Skeletal muscle tissue (tissue), 4 donors: ENCODE measurements around the gene AFDN. TPM values are rescaled to one million over a fixed set of nuclear protein-coding genes. Genes with fewer than 3 reads are reported as not detected.

Source experiments
- H3K27ac ChIP-seq: one replicate; pipeline ENCODE4 v1.7.0; 2013; ENCODE audit warnings: mild to moderate bottlenecking, low read depth, low read length, inconsistent platforms
- H3K27me3 ChIP-seq, 3 donors: one replicate each; pipeline ENCODE4 v1.7.0; 2013; ENCODE audit warnings: low read length in 3 of 3; ENCODE audit not compliant: control insufficient read depth in 3 of 3, insufficient read depth in 3 of 3
- H3K36me3 ChIP-seq, 3 donors: one replicate each; pipeline ENCODE4 v1.7.0; 2013; ENCODE audit warnings: low read length in 3 of 3; ENCODE audit not compliant: control insufficient read depth in 3 of 3, insufficient read depth in 3 of 3
- H3K4me1 ChIP-seq, 3 donors: one replicate each; pipeline ENCODE4 v1.7.0; 2013; ENCODE audit warnings: low read length in 3 of 3, mild to moderate bottlenecking in 3 of 3; ENCODE audit not compliant: control insufficient read depth in 3 of 3, insufficient read depth in 3 of 3
- H3K4me3 ChIP-seq, 3 donors: one replicate each; pipeline ENCODE4 v1.7.0; 2013; ENCODE audit warnings: low read length in 3 of 3
- H3K9ac ChIP-seq, 3 donors: one replicate each; pipeline ENCODE4 v1.7.0; 2013; ENCODE audit warnings: low read length in 3 of 3, mild to moderate bottlenecking in 3 of 3, moderate library complexity in 2 of 3, low read depth in 1 of 3
- H3K9me3 ChIP-seq, 3 donors: one replicate each; pipeline ENCODE4 v1.7.0; 2013; ENCODE audit warnings: low read length in 3 of 3; ENCODE audit not compliant: control insufficient read depth in 3 of 3
- total RNA-seq: library from RNA; depleted of rRNA; stranded (reverse); fragments of >200 nt; gene quantifications from one replicate; pipeline ENCODE4 v1.2.3, GENCODE V29; 2014
- donor health status: Osteomylitis.

The AFDN gene
- total RNA-seq, 1 donor from 2014 or later = 40.7 TPM

GRCh38 chr6:167803816-167804215, 22.9 kb upstream of the AFDN start:
- Histone ChIP-seq H3K36me3 (no peaks in the 10 kb centered on the region), H3K9ac (no peak overlapping the region), H3K9me3 (no peaks in the 10 kb centered on the region), H3K27me3 (peaks cover 0 to 3% (median 0%) of the 10 kb centered on the region in 3 donors), H3K4me3 (no peak overlapping the region), H3K4me1 (peaks cover 3 to 6% (median 6%) of the 10 kb centered on the region in 3 donors), H3K27ac (no peak overlapping the region)

DNA sequence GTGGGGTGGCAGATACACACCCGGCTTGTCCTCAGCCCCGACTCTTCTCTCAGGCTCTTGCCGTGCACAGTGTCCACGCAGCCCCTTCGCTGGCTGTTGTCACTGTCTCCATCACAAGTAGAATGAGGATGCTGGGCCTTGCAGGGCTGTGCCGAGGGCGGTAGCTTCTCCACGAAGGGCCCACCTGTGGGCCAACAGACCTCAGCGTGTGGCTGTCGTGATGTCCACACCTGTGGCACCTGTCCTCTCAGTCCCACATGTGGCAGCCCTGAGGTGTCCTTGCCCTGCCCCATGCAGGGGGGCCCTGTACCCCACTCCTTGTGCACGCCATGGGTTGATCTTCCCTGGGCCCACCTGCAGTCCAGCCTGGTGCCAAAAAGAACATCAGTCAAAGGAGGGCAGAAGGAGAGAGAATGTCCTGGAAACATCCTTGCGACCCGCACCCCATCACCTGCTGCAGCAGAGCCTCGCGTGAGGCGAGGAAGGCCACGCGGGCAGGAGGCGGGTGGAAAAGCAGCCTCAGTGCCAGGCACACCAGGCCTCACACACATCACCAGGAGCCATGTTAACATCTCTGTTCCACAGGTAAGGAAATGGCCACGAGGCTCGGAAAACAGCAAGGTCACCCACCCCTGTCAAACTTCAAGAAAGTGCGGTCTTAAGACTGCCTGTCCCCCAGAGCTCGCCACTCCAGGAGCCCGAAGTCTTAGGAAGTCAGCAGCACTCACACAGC, 22.3 kb upstream of the AFDN start:
- Histone ChIP-seq H3K9ac (no peak overlapping the region), H3K36me3 (no peaks in the 10 kb centered on the region), H3K4me3 (no peak overlapping the region), H3K4me1 (peaks cover 0 to 2% (median 2%) of the 10 kb centered on the region in 3 donors), H3K9me3 (no peaks in the 10 kb centered on the region), H3K27me3 (peaks cover 0 to 3% (median 0%) of the 10 kb centered on the region in 3 donors), H3K27ac (no peak overlapping the region)

- H3K4me3 ChIP-seq = no peak overlapping the region
- no peak overlapping the region for H3K9ac ChIP-seq
- no peak overlapping the region for H3K27ac ChIP-seq
- H3K9me3 ChIP-seq = no peaks in the 10 kb centered on the region
- H3K36me3 ChIP-seq = no peaks in the 10 kb centered on the region
- peaks cover 0 to 3% (median 0%) of the 10 kb centered on the region in 3 donors for H3K27me3 ChIP-seq
- H3K4me1 ChIP-seq = no peaks in the 10 kb centered on the region
These were observed 21.2 kb upstream of the AFDN start for GRCh38 chr6:167805349-167806060.

GRCh38 chr6:167806061-167806700, 20.5 kb upstream of the AFDN start:
- Histone ChIP-seq H3K4me3 (no peak overlapping the region), H3K36me3 (no peaks in the 10 kb centered on the region), H3K4me1 (no peaks in the 10 kb centered on the region), H3K9me3 (no peaks in the 10 kb centered on the region), H3K27ac (no peak overlapping the region), H3K27me3 (peaks cover 0 to 3% (median 0%) of the 10 kb centered on the region in 3 donors), H3K9ac (no peak overlapping the region)

- no peaks in the 10 kb centered on the region for H3K4me1 ChIP-seq
- H3K9me3 ChIP-seq = no peaks in the 10 kb centered on the region
- peaks cover 0 to 3% (median 0%) of the 10 kb centered on the region in 3 donors for H3K27me3 ChIP-seq
These were observed 19.5 kb upstream of the AFDN start for GRCh38 chr6:167807200-167807599.

GRCh38 chr6:167807756-167808155, 19.0 kb upstream of the AFDN start:
- Histone ChIP-seq H3K9ac (no peak overlapping the region), H3K36me3 (no peaks in the 10 kb centered on the region), H3K9me3 (no peaks in the 10 kb centered on the region), H3K4me3 (no peak overlapping the region), H3K27ac (no peak overlapping the region), H3K4me1 (no peaks in the 10 kb centered on the region), H3K27me3 (peaks cover 0 to 3% (median 0%) of the 10 kb centered on the region in 3 donors)

More at GRCh38 chr6:167807200-167807599, 19.5 kb upstream of the AFDN start:
- no peak overlapping the region for H3K27ac ChIP-seq
- no peak overlapping the region for H3K9ac ChIP-seq
- no peak overlapping the region for H3K4me3 ChIP-seq
- H3K36me3 ChIP-seq = no peaks in the 10 kb centered on the region

GRCh38 chr6:167811040-167811439, 15.7 kb upstream of the AFDN start:
- no peak overlapping the region for H3K27ac ChIP-seq

GRCh38 chr6:167811442-167812087, 15.1 kb upstream of the AFDN start:
- H3K9ac ChIP-seq = no peak overlapping the region
- H3K9me3 ChIP-seq = no peaks in the 10 kb centered on the region
- no peaks in the 10 kb centered on the region for H3K4me1 ChIP-seq
- no peaks in the 10 kb centered on the region for H3K36me3 ChIP-seq
- no peak overlapping the region for H3K4me3 ChIP-seq
- H3K27ac ChIP-seq = no peak overlapping the region
- no peaks in the 10 kb centered on the region for H3K27me3 ChIP-seq

More at GRCh38 chr6:167811040-167811439, 15.7 kb upstream of the AFDN start:
- Histone ChIP-seq H3K9ac (no peak overlapping the region), H3K4me1 (no peaks in the 10 kb centered on the region), H3K9me3 (no peaks in the 10 kb centered on the region), H3K27me3 (peaks cover 0 to 3% (median 0%) of the 10 kb centered on the region in 3 donors), H3K36me3 (no peaks in the 10 kb centered on the region), H3K4me3 (no peak overlapping the region)

DNA sequence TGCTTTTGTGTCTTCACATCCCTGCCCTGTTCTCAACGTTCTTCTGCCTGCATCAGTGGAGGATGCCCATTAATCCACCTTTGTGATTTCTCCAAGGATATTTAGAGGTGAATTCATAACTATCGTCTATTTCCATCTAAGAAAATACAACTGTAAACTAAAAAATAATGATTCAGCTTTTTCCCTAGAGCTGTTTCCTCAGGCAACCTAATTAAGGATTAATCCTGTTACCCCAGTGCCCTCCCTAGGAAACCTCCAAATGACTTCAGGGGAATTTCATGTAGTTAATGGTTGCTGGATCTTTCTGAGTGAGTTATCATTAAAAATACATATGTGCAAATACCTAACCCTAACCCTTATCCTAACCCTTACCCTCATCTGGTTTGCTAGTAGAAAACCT, 14.6 kb upstream of the AFDN start:
- no peak overlapping the region for H3K27ac ChIP-seq
- no peak overlapping the region for H3K4me3 ChIP-seq
- no peak overlapping the region for H3K9ac ChIP-seq
- H3K36me3 ChIP-seq = no peaks in the 10 kb centered on the region
- no peaks in the 10 kb centered on the region for H3K4me1 ChIP-seq
- H3K9me3 ChIP-seq = no peaks in the 10 kb centered on the region
- H3K27me3 ChIP-seq = no peaks in the 10 kb centered on the region
